Astrocyte (in vitro differentiated cells and primary cell): Measurements from ENCODE around the gene TMEM8B.

Experiments used
- EZH2 ChIP-seq: IDR thresholded peaks from 2 replicates; pipeline ENCODE4 v1.6.1; 2012; ENCODE audit warnings: mild to moderate bottlenecking, low read length, inconsistent platforms; ENCODE audit not compliant: insufficient read depth
- TF ChIP-seq, protein P1 (sequence below): IDR thresholded peaks from 2 replicates; pipeline ENCODE4 v1.5.1; 2011; ENCODE audit warnings: low read depth, mild to moderate bottlenecking, inconsistent platforms, low read length, moderate library complexity; ENCODE audit not compliant: insufficient read depth

GRCh38 chr9:35814106-35814840, 14.8 kb upstream of the TMEM8B start:
- TF ChIP-seq, protein P1, sequence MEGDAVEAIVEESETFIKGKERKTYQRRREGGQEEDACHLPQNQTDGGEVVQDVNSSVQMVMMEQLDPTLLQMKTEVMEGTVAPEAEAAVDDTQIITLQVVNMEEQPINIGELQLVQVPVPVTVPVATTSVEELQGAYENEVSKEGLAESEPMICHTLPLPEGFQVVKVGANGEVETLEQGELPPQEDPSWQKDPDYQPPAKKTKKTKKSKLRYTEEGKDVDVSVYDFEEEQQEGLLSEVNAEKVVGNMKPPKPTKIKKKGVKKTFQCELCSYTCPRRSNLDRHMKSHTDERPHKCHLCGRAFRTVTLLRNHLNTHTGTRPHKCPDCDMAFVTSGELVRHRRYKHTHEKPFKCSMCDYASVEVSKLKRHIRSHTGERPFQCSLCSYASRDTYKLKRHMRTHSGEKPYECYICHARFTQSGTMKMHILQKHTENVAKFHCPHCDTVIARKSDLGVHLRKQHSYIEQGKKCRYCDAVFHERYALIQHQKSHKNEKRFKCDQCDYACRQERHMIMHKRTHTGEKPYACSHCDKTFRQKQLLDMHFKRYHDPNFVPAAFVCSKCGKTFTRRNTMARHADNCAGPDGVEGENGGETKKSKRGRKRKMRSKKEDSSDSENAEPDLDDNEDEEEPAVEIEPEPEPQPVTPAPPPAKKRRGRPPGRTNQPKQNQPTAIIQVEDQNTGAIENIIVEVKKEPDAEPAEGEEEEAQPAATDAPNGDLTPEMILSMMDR, result peak; percentile 11
- no peak for TF ChIP-seq EZH2
